Measurements from ENCODE around the gene RYR3.

DNA sequence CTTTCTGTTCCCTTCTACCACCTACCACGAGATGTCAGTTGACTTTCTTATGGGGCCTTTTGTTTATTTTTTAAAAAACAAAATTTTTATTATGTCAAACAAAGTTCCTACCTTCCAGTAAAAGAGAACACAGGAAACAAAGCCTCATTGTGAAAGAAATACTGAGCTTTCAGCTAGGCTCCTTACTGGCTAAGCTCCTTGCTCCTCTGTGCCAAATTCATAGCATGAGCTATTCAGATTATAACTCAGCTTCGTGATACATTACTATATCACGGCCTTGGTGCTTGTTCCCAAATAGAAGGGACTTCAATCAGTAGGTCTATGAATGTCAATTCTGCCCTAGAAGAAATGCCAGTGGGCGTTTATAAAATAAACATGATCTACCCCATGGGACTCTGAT lies 511.7 kb downstream of the RYR3 start:
- TF ChIP-seq, protein P1, sequence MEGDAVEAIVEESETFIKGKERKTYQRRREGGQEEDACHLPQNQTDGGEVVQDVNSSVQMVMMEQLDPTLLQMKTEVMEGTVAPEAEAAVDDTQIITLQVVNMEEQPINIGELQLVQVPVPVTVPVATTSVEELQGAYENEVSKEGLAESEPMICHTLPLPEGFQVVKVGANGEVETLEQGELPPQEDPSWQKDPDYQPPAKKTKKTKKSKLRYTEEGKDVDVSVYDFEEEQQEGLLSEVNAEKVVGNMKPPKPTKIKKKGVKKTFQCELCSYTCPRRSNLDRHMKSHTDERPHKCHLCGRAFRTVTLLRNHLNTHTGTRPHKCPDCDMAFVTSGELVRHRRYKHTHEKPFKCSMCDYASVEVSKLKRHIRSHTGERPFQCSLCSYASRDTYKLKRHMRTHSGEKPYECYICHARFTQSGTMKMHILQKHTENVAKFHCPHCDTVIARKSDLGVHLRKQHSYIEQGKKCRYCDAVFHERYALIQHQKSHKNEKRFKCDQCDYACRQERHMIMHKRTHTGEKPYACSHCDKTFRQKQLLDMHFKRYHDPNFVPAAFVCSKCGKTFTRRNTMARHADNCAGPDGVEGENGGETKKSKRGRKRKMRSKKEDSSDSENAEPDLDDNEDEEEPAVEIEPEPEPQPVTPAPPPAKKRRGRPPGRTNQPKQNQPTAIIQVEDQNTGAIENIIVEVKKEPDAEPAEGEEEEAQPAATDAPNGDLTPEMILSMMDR (IDR thresholded peaks at IDR 0.05) = no peak
- TF ChIP-seq POLR2A (IDR thresholded peaks at IDR 0.05) = no peak

All from lower leg skin (tissue), 3 donors.